Activated T-cell treated with anti-CD3 and anti-CD28 coated beads, Interleukin-2, amount 50 U/mL, for 24 hours (primary cell): ENCODE measurements around the gene ANKRD2.
"Not testable (repeated sequence)": the region's sequence is repeated elsewhere in the genome, so short reads cannot be mapped to it uniquely, and the experiment has no call there.

ENCODE experiments used
- DNase-seq: peaks from one replicate; pipeline ENCODE4 v3.0.0-alpha.2; 2020
- H3K27ac Mint-ChIP-seq: 2 replicates; pipeline ENCODE4 v1.8.0; 2020; ENCODE audit warnings: mild to moderate bottlenecking, mixed read lengths
- H3K27me3 Mint-ChIP-seq: 2 replicates; pipeline ENCODE4 v1.8.0; 2020; ENCODE audit warnings: mixed read lengths
- H3K36me3 Mint-ChIP-seq: 2 replicates; pipeline ENCODE4 v1.8.0; 2020; ENCODE audit warnings: low read depth, mixed read lengths
- H3K4me1 Mint-ChIP-seq: 2 replicates; pipeline ENCODE4 v1.8.0; 2020; ENCODE audit warnings: low read depth, mixed read lengths
- H3K4me3 Mint-ChIP-seq: 2 replicates; pipeline ENCODE4 v1.8.0; 2020; ENCODE audit warnings: mild to moderate bottlenecking, moderate library complexity, mixed read lengths
- H3K9me3 Mint-ChIP-seq: 2 replicates; pipeline ENCODE4 v1.8.0; 2020; ENCODE audit warnings: mixed read lengths

ANKRD2 gene

DNA sequence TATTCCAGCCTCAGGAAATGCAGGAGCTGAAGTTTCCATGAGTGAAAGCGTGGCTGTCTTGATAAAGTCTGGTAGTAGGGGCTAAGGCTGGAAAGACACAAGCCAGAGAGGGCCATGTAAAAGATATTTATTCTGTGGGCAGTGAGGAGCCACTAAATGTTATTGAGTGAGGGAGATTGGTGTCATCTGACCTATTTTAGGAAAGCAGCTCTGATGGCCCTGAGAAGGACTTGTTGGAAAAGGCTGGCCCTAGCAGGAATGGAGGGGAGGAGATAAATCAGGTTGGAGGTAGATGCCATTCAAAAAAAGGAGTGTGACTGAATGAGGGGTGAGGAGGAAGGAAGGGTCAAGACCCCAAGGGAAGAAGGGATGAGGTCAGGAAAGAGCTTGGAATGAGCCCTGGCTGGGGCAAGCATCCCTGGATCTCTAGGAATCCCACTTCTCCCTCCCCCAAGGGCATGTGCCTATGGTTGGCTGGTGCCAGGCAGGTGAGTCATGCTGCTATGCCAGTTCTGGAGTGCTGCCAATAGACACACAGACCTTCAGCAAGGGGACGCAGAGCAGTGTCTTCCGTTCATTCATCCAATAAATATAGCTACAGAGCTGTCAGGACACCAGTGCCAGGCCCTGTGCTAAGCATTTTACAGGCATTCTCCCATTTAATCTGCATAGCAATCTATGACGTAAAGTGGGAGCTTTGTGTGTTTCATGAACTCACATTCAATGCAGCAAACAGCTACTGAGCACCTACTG is 2.0 kb downstream of the ANKRD2 start:
- Mint-ChIP-seq H3K36me3 (no peaks in the 10 kb centered on the region), H3K27ac (no peak overlapping the region), H3K4me3 (no peak overlapping the region), H3K9me3 (no peaks in the 10 kb centered on the region), H3K4me1 (no peaks in the 10 kb centered on the region), H3K27me3 (no peaks in the 10 kb centered on the region)
- peak; percentile 22 for DNase-seq

DNA sequence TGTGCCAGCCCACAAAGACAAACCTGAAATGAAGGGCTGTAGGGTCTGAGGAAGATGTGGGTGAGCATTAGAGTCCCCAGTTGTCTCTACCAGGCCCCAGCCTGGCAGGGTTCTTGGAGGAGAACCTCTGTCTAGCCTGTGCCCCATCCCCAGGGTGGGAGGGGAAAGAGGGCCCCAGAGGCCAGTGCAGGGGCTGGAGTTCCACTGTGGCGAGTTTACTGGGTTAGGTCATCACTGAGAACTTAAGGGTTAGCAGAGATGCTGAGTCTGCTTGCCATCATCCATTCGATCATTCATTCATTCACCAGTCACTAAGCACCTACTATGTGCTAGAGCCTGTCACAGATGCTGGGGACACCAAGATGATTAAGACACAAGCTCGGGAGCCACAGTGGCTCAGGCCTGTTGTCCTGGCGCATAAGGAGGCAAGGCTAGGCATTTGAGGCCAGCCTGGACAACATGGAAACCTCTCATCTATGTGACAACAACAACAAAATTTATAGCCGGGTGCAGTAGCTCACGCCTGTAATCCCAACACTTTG is 2.6 kb downstream of the ANKRD2 start:
- Mint-ChIP-seq H3K27me3 (no peaks in the 10 kb centered on the region), H3K27ac (no peak overlapping the region), H3K36me3 (no peaks in the 10 kb centered on the region), H3K4me1 (no peaks in the 10 kb centered on the region), H3K4me3 (no peak overlapping the region), H3K9me3 (no peaks in the 10 kb centered on the region)
- peak; percentile 18 for DNase-seq

DNA sequence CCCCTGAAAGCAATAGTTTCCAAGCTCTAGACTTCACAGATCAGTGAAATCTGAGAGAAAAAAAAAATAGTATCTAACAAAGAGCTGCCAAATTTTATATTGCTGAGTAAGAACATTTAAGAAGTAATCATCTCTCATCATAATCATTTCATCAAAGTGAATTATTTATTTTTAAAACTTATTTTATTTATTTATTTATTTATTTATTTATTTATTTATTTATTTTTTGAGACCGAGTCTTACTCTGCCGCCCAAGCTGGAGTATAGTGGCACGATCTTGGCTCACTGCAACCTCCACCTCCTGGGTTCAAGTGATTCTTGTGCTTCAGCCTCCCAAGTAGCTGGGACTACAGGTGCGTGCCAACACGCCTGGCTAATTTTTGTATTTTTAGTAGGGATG is 3.9 kb downstream of the ANKRD2 start:
- not testable (repeated sequence) for DNase-seq, H3K4me3 Mint-ChIP-seq, H3K27me3 Mint-ChIP-seq, H3K9me3 Mint-ChIP-seq, H3K36me3 Mint-ChIP-seq, H3K4me1 Mint-ChIP-seq, H3K27ac Mint-ChIP-seq

DNA sequence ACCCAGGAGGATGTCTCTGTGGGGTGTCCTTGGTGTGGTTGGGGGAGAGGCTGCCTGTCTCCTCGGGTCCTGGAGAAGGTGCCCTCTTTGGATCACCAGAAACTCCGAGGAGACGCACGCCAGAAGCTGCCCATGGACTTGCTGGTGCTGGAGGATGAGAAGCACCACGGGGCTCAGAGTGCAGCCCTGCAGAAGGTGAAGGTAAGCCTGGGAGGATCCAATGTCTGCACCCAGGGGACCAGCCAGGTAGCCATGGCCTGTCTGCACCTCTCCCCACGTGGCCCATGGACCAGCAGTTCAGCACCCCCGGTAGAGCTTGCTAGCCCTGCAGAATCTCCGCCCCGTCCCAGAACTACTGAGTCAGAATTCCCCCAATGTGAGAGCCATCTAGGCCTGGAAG is 5.1 kb downstream of the ANKRD2 start:
- DNase-seq: no peak
- H3K4me1 Mint-ChIP-seq: no peaks in the 10 kb centered on the region
- no peak overlapping the region for H3K27ac Mint-ChIP-seq
- H3K4me3 Mint-ChIP-seq: no peak overlapping the region
- H3K36me3 Mint-ChIP-seq: no peaks in the 10 kb centered on the region
- no peaks in the 10 kb centered on the region for H3K27me3 Mint-ChIP-seq
- H3K9me3 Mint-ChIP-seq: no peaks in the 10 kb centered on the region

DNA sequence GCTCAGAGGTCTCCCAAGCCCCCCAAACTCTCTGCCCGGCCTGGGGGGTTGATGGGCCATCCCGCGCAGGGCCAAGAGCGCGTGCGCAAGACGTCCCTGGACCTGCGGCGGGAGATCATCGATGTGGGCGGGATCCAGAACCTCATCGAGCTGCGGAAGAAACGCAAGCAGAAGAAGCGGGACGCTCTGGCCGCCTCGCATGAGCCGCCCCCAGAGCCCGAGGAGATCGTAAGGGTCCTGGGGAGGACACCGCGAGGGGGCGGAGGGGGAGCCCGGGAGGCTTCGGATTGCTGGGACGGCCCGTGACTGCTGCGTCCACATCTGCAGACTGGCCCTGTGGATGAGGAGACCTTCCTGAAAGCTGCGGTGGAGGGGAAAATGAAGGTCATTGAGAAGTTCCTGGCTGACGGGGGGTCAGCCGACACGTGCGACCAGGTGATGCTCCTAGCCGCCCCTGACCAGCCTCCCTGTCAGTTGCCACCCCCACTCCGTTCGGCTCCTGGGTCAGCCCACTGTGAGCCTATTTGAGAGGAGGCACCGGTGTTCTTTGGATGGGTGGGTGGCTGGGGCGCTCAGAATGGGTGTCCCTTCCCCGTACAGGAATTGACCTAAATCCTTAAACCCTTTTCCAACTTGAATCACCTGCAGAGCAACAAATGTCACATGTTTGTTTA is 5.7 kb downstream of the ANKRD2 start:
- no peaks in the 10 kb centered on the region for H3K9me3 Mint-ChIP-seq
- H3K36me3 Mint-ChIP-seq: no peaks in the 10 kb centered on the region
- no peak for DNase-seq
- no peaks in the 10 kb centered on the region for H3K4me1 Mint-ChIP-seq
- H3K4me3 Mint-ChIP-seq: no peak overlapping the region
- no peak overlapping the region for H3K27ac Mint-ChIP-seq
- no peaks in the 10 kb centered on the region for H3K27me3 Mint-ChIP-seq

DNA sequence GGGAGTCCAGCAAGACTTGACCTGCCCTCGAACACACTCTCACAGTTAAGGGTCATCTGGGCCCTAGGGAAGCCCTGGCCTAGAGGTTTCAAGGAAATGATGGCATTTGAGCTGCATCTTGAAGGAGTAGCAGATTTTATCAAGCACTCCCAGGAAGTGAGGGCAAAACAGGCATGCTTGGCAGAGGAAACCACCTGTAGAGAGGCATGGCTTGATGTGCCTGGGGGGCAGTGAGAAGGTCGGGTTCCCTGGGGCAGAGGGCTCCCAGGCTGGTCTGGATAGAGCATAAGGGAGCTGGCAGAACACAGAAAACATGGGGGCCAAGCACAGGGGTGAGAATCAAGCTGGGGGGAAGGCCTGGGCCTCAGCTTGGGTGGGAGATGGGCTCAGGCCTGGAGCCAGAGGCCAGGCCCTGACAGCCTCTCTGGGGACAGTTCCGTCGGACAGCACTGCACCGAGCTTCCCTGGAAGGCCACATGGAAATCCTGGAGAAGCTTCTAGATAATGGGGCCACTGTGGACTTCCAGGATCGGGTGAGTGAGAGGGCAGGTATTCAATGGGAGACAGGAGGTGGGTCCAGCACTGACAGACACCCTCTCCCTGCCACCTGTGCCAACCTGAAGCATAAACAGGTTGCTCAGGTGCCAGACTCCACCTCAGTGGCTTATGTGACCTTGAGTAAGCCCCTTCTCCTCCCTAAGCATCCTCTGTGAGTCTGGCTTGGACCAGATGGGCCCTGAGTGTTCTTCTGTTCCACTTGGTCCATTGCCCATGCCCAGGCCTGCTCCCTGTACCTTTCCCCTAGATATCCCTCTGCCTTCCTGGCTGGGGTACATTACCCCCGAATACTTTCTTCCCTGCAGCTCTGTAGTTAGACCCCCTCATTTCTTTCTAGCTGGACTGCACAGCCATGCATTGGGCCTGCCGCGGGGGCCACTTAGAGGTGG is 8.1 kb downstream of the ANKRD2 start:
- Mint-ChIP-seq H3K9me3 (no peaks in the 10 kb centered on the region), H3K27me3 (no peaks in the 10 kb centered on the region), H3K27ac (no peak overlapping the region), H3K4me1 (no peaks in the 10 kb centered on the region), H3K36me3 (no peaks in the 10 kb centered on the region), H3K4me3 (no peak overlapping the region)
- DNase-seq: no peak

DNA sequence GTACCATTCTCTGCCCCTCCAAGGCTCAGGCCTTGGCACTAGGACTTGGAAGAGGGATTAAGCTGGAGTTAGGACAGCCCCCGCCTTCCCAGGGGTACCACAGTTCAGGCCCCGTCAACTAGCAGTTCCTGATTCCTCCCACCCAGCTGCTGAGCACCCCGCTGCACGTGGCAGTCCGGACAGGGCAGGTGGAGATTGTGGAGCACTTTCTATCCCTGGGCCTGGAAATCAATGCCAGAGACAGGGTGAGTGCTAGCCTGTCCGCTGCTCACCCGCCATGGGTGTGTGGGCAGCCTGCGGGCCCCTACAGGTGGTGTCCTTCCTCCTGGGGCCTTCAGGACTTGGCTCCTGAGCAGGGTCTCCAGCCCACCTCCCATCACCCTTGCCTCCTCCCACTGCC is 9.6 kb downstream of the ANKRD2 start:
- no peaks in the 10 kb centered on the region for H3K27me3 Mint-ChIP-seq
- DNase-seq: no peak
- no peaks in the 10 kb centered on the region for H3K9me3 Mint-ChIP-seq
- H3K4me1 Mint-ChIP-seq: no peaks in the 10 kb centered on the region
- no peak overlapping the region for H3K27ac Mint-ChIP-seq
- no peak overlapping the region for H3K4me3 Mint-ChIP-seq
- no peaks in the 10 kb centered on the region for H3K36me3 Mint-ChIP-seq

DNA sequence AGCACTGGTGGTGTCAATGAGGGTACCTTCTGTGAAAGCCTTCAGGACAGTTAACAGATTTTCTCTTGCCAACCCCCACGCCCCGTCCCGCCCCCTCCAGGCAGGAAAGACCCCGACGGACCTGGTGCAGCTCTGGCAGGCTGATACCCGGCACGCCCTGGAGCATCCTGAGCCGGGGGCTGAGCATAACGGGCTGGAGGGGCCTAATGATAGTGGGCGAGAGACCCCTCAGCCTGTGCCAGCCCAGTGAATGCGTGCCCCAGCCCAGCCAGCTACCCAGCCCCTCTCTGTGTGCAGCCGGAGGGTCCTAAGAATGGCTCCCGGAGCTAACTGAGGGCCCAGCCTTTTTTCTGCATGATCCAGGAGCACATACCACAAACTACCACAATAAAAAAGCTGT is 10.9 kb downstream of the ANKRD2 start:
- no peak for DNase-seq
- Mint-ChIP-seq H3K27ac (no peak overlapping the region), H3K36me3 (no peaks in the 10 kb centered on the region), H3K4me1 (no peaks in the 10 kb centered on the region), H3K27me3 (no peaks in the 10 kb centered on the region), H3K9me3 (no peaks in the 10 kb centered on the region), H3K4me3 (no peak overlapping the region)

DNA sequence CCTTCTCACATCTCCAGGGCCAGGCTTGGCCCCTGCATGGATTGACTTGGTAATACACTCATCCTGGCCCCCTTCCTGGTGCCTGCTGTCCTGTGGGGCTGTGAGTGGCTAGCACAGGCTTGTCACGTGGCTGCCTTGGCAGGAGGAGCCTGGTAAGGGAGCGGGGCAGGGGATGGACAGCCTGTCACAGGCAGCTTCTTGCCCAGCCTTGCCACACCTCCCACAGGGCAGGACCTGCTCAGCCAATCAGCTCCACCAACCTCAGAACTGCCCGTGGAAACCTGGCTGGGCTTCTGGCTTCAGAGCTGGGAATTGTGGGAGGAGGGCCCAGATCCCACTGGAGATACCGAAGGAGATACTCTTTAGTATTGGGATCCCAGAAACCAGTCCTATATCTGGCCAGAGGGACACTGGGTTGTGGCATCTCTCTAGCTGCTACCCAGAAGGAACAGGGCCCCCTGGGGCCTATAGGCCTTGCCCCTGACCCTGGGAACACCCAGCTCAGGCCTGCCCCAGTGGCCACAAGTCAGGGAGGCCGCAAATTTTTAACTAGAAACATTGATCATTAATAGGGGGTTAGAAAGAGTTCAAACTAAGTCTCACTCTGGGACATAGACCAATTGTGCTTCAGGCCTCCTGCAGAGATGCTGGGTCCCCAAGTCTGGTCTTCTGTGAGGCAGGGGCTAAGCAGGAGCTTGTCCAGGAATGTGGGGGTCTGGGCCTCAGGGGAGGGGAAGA is 11.7 kb downstream of the ANKRD2 start, which contains the start of gene HOGA1:
TSS of gene HOGA1 (plus strand) at position 330 of the 738 bp plus-strand sequence. CDS start at position 645, 315 bp downstream.
- Mint-ChIP-seq H3K9me3 (no peaks in the 10 kb centered on the region), H3K36me3 (no peaks in the 10 kb centered on the region), H3K27ac (no peak within 1 kb of the TSS), H3K4me1 (no peaks in the 10 kb centered on the region), H3K27me3 (no peaks in the 10 kb centered on the region), H3K4me3 (no peak within 1 kb of the TSS)
- no peak for DNase-seq

DNA sequence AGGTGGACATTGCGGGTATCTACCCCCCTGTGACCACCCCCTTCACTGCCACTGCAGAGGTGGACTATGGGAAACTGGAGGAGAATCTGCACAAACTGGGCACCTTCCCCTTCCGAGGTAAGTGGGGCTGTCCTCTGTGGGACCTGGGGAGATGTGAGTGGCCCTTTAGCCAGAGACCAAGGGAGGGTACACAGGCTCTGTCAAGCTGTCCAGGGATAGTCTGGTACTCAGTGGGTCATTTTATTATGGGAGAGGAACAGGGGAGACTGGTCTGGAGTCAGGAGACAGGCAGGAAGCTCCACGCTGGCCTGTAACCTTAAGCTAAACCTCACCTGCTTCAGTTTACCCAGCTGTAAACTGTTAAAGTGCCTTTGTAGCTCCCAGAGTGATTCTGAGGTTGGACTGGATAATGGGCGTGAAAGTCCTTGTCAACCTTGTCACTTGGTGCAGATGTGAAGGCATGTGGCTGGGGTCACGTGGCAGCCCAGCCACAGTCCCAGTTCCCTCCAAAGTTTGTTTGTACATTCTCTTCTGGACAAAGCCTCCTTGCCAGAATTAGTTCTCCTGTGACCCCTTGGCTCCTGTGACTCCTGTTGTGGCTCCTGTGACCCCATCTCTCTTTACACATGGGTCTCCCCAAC is 12.3 kb downstream of the ANKRD2 start:
- H3K27ac Mint-ChIP-seq: no peak overlapping the region

DNA sequence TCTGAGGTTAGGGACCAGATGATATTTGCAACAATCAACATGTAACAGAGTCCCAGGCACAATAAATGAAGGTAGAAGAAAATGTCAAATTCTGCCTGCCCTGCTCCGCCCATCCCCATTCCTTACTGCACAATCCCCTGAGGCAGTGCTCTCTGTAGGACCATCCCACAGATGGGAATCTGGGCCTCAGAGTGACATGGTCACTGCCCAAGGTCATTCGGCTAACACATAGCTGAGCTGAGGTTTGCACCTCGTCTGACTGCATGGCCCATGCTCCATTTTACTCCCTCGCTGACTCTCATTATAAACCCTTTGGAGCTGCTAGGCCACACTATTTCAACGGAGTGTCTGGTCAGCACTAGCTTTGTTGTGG is 12.8 kb downstream of the ANKRD2 start:
- Mint-ChIP-seq H3K36me3 (no peaks in the 10 kb centered on the region), H3K4me1 (no peaks in the 10 kb centered on the region), H3K27ac (no peak overlapping the region), H3K4me3 (no peak overlapping the region), H3K9me3 (no peaks in the 10 kb centered on the region), H3K27me3 (no peaks in the 10 kb centered on the region)
- no peak for DNase-seq

More for the DNA sequence above, 12.3 kb downstream of the ANKRD2 start:
- Mint-ChIP-seq H3K4me3 (no peak overlapping the region), H3K36me3 (no peaks in the 10 kb centered on the region), H3K9me3 (no peaks in the 10 kb centered on the region), H3K4me1 (no peaks in the 10 kb centered on the region), H3K27me3 (no peaks in the 10 kb centered on the region)
- no peak for DNase-seq

DNA sequence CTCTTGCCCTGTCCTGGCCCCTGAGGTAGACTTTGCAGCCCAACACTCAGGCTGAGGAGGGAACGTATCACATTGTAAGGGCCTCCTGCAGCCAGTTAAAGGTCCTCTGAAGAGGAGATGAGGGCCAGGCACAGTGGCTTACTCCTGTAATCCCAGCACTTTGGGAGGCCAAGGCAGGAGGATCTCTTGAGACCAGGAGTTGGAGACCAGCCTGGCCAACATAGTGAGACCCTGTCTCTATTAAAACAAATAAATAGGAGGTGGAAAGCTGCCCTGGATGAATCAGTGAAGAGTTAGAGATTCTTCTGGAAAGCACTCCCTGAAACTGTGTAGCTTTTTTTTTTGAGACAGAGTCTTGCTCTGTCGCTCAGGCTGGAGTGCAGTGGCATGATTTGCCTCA is 14.6 kb downstream of the ANKRD2 start:
- H3K27ac Mint-ChIP-seq: no peak overlapping the region
- H3K27me3 Mint-ChIP-seq: no peaks in the 10 kb centered on the region
- H3K36me3 Mint-ChIP-seq: no peaks in the 10 kb centered on the region
- H3K4me1 Mint-ChIP-seq: no peaks in the 10 kb centered on the region
- DNase-seq: no peak
- H3K9me3 Mint-ChIP-seq: no peaks in the 10 kb centered on the region
- no peak overlapping the region for H3K4me3 Mint-ChIP-seq

DNA sequence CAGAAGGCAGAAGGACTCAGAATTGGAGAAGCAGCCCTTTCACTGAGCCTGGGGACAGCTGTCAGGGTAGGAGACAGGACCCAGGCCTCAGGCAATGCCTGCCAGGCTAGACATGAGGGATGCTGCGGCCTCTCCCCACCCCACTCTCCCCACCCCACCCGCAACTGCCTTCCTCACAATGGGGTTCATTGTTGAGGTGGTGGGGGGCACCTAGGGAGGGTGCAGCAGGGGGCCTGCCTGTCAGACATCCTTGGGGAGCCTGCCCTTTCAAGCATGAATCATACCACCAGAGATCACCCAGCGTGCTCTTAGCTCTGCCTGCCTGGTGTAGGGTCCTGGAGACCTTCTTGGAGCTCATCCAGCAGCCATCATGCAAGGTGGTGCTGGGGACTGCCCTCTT is 16.9 kb downstream of the ANKRD2 start, which contains the start of gene C10orf62:
TSS of gene C10orf62 (plus strand) at position 243 of the 400 bp plus-strand sequence. CDS start 177 bp downstream, outside the sequence.
- H3K4me1 Mint-ChIP-seq: no peaks in the 10 kb centered on the region
- no peak within 1 kb of the TSS for H3K27ac Mint-ChIP-seq
- H3K36me3 Mint-ChIP-seq: no peaks in the 10 kb centered on the region
- H3K9me3 Mint-ChIP-seq: no peaks in the 10 kb centered on the region
- H3K4me3 Mint-ChIP-seq: no peak within 1 kb of the TSS
- DNase-seq: no peak
- no peaks in the 10 kb centered on the region for H3K27me3 Mint-ChIP-seq
